Endothelial cell of umbilical vein (primary cell): ENCODE results near the gene MAFB.

ENCODE experiments used
- CTCF ChIP-seq, 2 donors: IDR thresholded peaks; 1 replicate in 1 of 2; 2 replicates in 1 of 2; pipeline ENCODE4 v1.5.1; 2011; ENCODE audit warnings: low read length in 2 of 2, mild to moderate bottlenecking in 2 of 2, moderate library complexity in 2 of 2, control low read depth in 1 of 2, inconsistent platforms in 1 of 2, low read depth in 1 of 2; ENCODE audit not compliant: insufficient read depth in 1 of 2; ENCODE audit errors: extremely low read depth in 1 of 2
- EZH2 ChIP-seq: IDR thresholded peaks from 2 replicates; pipeline ENCODE4 v1.6.1; 2012; ENCODE audit warnings: borderline replicate concordance, low read depth, mild to moderate bottlenecking, moderate library complexity, low read length, inconsistent platforms; ENCODE audit not compliant: severe bottlenecking
- GATA2 ChIP-seq: IDR thresholded peaks from 2 replicates; pipeline ENCODE4 v1.7.0; 2011; ENCODE audit warnings: low read depth, mild to moderate bottlenecking, moderate library complexity, mixed read lengths, low read length; ENCODE audit not compliant: insufficient read length, insufficient read depth
- JUN ChIP-seq: IDR thresholded peaks from 2 replicates; pipeline ENCODE4 v1.6.1; 2011; ENCODE audit warnings: borderline replicate concordance, low read depth; ENCODE audit not compliant: insufficient read length, insufficient read depth
- MAX ChIP-seq: IDR thresholded peaks from 2 replicates; pipeline ENCODE4 v1.6.1; 2011; ENCODE audit not compliant: insufficient read depth, insufficient read length
- POLR2A ChIP-seq: IDR thresholded peaks from 2 replicates; pipeline ENCODE4 v1.6.1; 2012; ENCODE audit warnings: low read depth, mild to moderate bottlenecking, control low read depth, low read length
- POLR2AphosphoS5 ChIP-seq: IDR thresholded peaks from 2 replicates; pipeline ENCODE4 v1.6.1; 2012; ENCODE audit warnings: low read depth, mild to moderate bottlenecking, control low read depth, low read length, moderate library complexity; ENCODE audit not compliant: insufficient read depth

- TF ChIP-seq JUN (no peak), CTCF (IDR thresholded peaks at IDR 0.05; ENCODE audit: extremely low read depth in 1 of 2, insufficient read depth in 1 of 2, low read depth in 1 of 2, low read length in 2 of 2) (no peak), POLR2AphosphoS5 (no peak), EZH2 (no peak), MAX (no peak), POLR2A (no peak), GATA2 (no peak)
Observed at GRCh38 chr20:40673442-40673841, 15.6 kb downstream of the MAFB start.
